ENCODE data around the gene USHBP1.

Gene USHBP1

GRCh38 chr19:17243830-17244617, 20.5 kb downstream of the USHBP1 start:
- DNase-seq: no peak
- intact Hi-C loops (cut with DNase I): no loop called here

GRCh38 chr19:17243211-17243829, 21.2 kb downstream of the USHBP1 start:
- no peak for DNase-seq
- intact Hi-C loops (cut with DNase I): no loop called here

GRCh38 chr19:17242431-17243208, 21.9 kb downstream of the USHBP1 start:
- no peak for DNase-seq
- intact Hi-C loops (cut with DNase I): no loop called here

- intact Hi-C loops (cut with DNase I): no loop called here
- DNase-seq: no peak
Measured at GRCh38 chr19:17240826-17241399, 23.6 kb downstream of the USHBP1 start.

- intact Hi-C loops (cut with DNase I): no loop called here
- DNase-seq: no peak
Measured at GRCh38 chr19:17240062-17240752, 24.3 kb downstream of the USHBP1 start.

- no peak for DNase-seq
- intact Hi-C loops (cut with DNase I): no loop called here
Measured at GRCh38 chr19:17237747-17238706, 26.5 kb downstream of the USHBP1 start.

- intact Hi-C loops (cut with DNase I): no loop called here
Measured at GRCh38 chr19:17236811-17237543, 27.6 kb downstream of the USHBP1 start.

GRCh38 chr19:17235971-17236777, 28.4 kb downstream of the USHBP1 start:
- DNase-seq: no peak
- intact Hi-C loops (cut with DNase I): loop anchor here (1.0 kb wide), 1 partner anchor 169 kb away; no protein-coding TSS in a partner anchor

More at GRCh38 chr19:17236811-17237543, 27.6 kb downstream of the USHBP1 start:
- no peak for DNase-seq

- intact Hi-C loops (cut with DNase I): loop anchor here (1.0 kb wide), 1 partner anchor 168 kb away; no protein-coding TSS in a partner anchor
- peak; percentile 55 to 97 (median 80) for DNase-seq
Measured at GRCh38 chr19:17235300-17235970, 29.1 kb downstream of the USHBP1 start.

- peak in 4 of 10 donors; percentile 32 to 93 (median 69) for DNase-seq
- intact Hi-C loops (cut with DNase I): loop anchor here (1.0 kb wide), 1 partner anchor 168 kb away; no protein-coding TSS in a partner anchor
Measured at GRCh38 chr19:17234911-17235299, 29.6 kb downstream of the USHBP1 start.

- no peak for DNase-seq
- intact Hi-C loops (cut with DNase I): no loop called here
Measured at GRCh38 chr19:17232258-17232657, 32.3 kb downstream of the USHBP1 start.

- no peak for DNase-seq
- intact Hi-C loops (cut with DNase I): no loop called here
Measured at GRCh38 chr19:17229890-17230289, 34.7 kb downstream of the USHBP1 start.

- DNase-seq: no peak
- intact Hi-C loops (cut with DNase I): no loop called here
Measured at GRCh38 chr19:17227798-17228367, 36.7 kb downstream of the USHBP1 start.

GRCh38 chr19:17226002-17226933, 38.3 kb downstream of the USHBP1 start, which contains the start of gene OCEL1:
Gene OCEL1 (plus strand): TSS chr19:17226226. CDS start chr19:17226248, 22 bp downstream.
- DNase-seq: peak; percentile 96 to 100 (median 99)
- intact Hi-C loops (cut with DNase I): no loop called here

- DNase-seq: no peak
- intact Hi-C loops (cut with DNase I): no loop called here
Measured at GRCh38 chr19:17225053-17225452, 39.5 kb downstream of the USHBP1 start.

Data from posterior cingulate gyrus (tissue), 11 donors.